ENCODE measurements around the gene ETFRF1.

Gene ETFRF1

DNA sequence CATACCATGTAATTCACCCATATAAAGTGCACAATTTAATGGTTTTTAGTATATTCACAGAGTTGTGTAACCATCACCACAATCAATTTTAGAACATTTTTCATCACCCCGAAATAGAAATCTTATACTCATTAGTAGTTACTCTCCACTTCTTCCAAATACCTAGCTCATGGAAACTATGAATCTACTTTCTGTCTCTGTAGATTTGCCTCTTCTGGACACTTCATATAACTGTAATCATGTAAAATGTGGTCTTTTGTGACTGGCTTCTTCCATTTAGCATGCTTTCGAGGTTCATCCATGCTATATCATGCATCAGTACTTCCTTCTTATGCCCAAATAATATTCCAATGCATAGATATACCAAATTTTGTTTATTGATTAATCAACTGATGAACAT is 10.9 kb upstream of the ETFRF1 start:
- H3K4me3 ChIP-seq (IDR thresholded peaks at IDR 0.05; ENCODE audit: insufficient read depth, low read depth, low read length) = no peak overlapping the region
- peaks cover 19% of the 10 kb centered on the region for H3K4me1 ChIP-seq (ENCODE audit: low read depth, poor library complexity, severe bottlenecking)
- TF ChIP-seq, protein P1, sequence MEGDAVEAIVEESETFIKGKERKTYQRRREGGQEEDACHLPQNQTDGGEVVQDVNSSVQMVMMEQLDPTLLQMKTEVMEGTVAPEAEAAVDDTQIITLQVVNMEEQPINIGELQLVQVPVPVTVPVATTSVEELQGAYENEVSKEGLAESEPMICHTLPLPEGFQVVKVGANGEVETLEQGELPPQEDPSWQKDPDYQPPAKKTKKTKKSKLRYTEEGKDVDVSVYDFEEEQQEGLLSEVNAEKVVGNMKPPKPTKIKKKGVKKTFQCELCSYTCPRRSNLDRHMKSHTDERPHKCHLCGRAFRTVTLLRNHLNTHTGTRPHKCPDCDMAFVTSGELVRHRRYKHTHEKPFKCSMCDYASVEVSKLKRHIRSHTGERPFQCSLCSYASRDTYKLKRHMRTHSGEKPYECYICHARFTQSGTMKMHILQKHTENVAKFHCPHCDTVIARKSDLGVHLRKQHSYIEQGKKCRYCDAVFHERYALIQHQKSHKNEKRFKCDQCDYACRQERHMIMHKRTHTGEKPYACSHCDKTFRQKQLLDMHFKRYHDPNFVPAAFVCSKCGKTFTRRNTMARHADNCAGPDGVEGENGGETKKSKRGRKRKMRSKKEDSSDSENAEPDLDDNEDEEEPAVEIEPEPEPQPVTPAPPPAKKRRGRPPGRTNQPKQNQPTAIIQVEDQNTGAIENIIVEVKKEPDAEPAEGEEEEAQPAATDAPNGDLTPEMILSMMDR (conservative IDR thresholded peaks at IDR 0.05; ENCODE audit: low read depth, low read length) = no peak
- H3K9ac ChIP-seq = no peak overlapping the region
- no peaks in the 10 kb centered on the region for H3K36me3 ChIP-seq (ENCODE audit: insufficient read depth)
- H3K27me3 ChIP-seq (ENCODE audit: insufficient read depth, low read depth) = no peaks in the 10 kb centered on the region
- no peak overlapping the region for H3K27ac ChIP-seq
- no peak overlapping the region for H3K4me2 ChIP-seq
- H4K20me1 ChIP-seq (ENCODE audit: insufficient read depth) = no peaks in the 10 kb centered on the region
- no peaks in the 10 kb centered on the region for H3K79me2 ChIP-seq (ENCODE audit: insufficient read depth, low read depth)
- no peak overlapping the region for H2AFZ ChIP-seq (ENCODE audit: low read depth)

GRCh38 chr12:25186038-25186787 is 8.8 kb upstream of the ETFRF1 start:
- no peaks in the 10 kb centered on the region for H3K36me3 ChIP-seq (ENCODE audit: insufficient read depth)
- H3K4me3 ChIP-seq (IDR thresholded peaks at IDR 0.05; ENCODE audit: insufficient read depth, low read depth, low read length) = no peak overlapping the region
- H3K4me1 ChIP-seq (ENCODE audit: low read depth, poor library complexity, severe bottlenecking) = peaks cover 19% of the 10 kb centered on the region
- H2AFZ ChIP-seq (ENCODE audit: low read depth) = no peak overlapping the region
- H3K79me2 ChIP-seq (ENCODE audit: insufficient read depth, low read depth) = no peaks in the 10 kb centered on the region
- H3K27ac ChIP-seq = no peak overlapping the region
- TF ChIP-seq, protein P1 (conservative IDR thresholded peaks at IDR 0.05; ENCODE audit: low read depth, low read length) = no peak
- no peaks in the 10 kb centered on the region for H4K20me1 ChIP-seq (ENCODE audit: insufficient read depth)
- no peaks in the 10 kb centered on the region for H3K27me3 ChIP-seq (ENCODE audit: insufficient read depth, low read depth)
- H3K4me2 ChIP-seq = peak overlapping the region; percentile 51; the same call in 1 of the 2 replicates
- no peak overlapping the region for H3K9ac ChIP-seq

DNA sequence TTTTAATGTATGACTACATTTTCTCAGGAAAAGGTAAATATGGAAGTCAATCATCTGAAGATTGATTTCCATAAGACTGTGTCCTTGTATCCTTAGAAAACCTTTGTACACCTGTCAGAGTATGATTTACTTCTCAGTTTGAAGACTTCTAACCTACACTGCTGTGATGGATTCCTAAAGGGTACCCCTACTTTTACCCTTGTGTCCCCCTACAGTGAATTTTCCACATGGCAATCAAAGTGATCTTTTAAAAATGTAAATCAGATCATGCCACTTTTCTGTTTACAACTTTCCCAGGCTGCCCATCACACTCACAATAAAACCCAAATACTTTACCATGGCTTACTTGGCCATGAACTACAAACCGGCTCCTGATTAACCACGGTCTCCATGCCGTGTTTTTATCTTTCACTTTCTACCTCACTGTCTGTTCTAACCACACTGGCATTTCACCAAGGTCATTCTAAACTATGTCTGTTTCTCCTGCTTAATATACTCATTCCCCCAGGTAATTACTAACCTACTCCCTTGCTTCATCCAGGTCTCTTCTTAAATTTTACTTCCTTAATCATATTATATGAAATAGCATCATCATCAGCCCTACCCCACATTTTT is 8.1 kb upstream of the ETFRF1 start:
- Histone ChIP-seq H3K4me3 (IDR thresholded peaks at IDR 0.05; ENCODE audit: insufficient read depth, low read depth, low read length) (no peak overlapping the region), H3K36me3 (ENCODE audit: insufficient read depth) (no peaks in the 10 kb centered on the region), H3K79me2 (ENCODE audit: insufficient read depth, low read depth) (no peaks in the 10 kb centered on the region), H3K27me3 (ENCODE audit: insufficient read depth, low read depth) (no peaks in the 10 kb centered on the region), H4K20me1 (ENCODE audit: insufficient read depth) (no peaks in the 10 kb centered on the region), H3K4me2 (peak overlapping the region; percentile 51), H2AFZ (ENCODE audit: low read depth) (no peak overlapping the region), H3K9ac (no peak overlapping the region), H3K27ac (no peak overlapping the region), H3K4me1 (ENCODE audit: low read depth, poor library complexity, severe bottlenecking) (peaks cover 19% of the 10 kb centered on the region)
- TF ChIP-seq, protein P1 (conservative IDR thresholded peaks at IDR 0.05; ENCODE audit: low read depth, low read length) = no peak

- Histone ChIP-seq H3K9ac (no peak overlapping the region), H3K4me2 (no peak overlapping the region), H4K20me1 (ENCODE audit: insufficient read depth) (no peaks in the 10 kb centered on the region), H3K27ac (no peak overlapping the region), H3K4me3 (IDR thresholded peaks at IDR 0.05; ENCODE audit: insufficient read depth, low read depth, low read length) (no peak overlapping the region), H3K36me3 (ENCODE audit: insufficient read depth) (no peaks in the 10 kb centered on the region), H3K79me2 (ENCODE audit: insufficient read depth, low read depth) (no peaks in the 10 kb centered on the region), H2AFZ (ENCODE audit: low read depth) (no peak overlapping the region), H3K4me1 (ENCODE audit: low read depth, poor library complexity, severe bottlenecking) (peaks cover 19% of the 10 kb centered on the region), H3K27me3 (ENCODE audit: insufficient read depth, low read depth) (no peaks in the 10 kb centered on the region)
- TF ChIP-seq, protein P1 (conservative IDR thresholded peaks at IDR 0.05; ENCODE audit: low read depth, low read length) = no peak
These were observed 7.3 kb upstream of the ETFRF1 start for GRCh38 chr12:25187781-25188180.
